Measurements from ENCODE around the gene PAM.
A peak's percentile ranks its signal among the peaks of the same experiment; 100 is the strongest.
"Not testable (repeated sequence)": the region's sequence is repeated elsewhere in the genome, so short reads cannot be mapped to it uniquely, and the experiment has no call there.

Gene PAM

DNA sequence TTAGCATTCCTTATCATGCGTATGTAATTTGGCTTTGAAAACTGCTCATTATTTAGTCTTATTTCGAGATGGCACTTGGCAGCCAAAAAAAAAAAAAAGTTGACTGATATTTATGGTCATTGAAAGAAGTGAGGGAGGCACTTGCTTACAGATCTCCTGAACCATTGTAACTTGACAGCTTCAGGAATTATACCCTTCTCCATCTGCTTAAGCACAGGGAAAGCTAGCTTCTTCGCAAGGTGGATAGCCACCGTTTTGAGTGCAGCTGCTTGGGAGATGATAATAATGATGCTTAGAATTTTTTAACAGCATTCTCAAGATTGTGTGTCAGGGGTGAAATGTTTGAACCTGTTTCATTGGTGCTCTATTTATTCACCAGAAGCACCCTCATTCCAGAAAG is 248.8 kb downstream of the PAM start:
- no peak for DNase-seq (ENCODE audit: low spot score)

DNA sequence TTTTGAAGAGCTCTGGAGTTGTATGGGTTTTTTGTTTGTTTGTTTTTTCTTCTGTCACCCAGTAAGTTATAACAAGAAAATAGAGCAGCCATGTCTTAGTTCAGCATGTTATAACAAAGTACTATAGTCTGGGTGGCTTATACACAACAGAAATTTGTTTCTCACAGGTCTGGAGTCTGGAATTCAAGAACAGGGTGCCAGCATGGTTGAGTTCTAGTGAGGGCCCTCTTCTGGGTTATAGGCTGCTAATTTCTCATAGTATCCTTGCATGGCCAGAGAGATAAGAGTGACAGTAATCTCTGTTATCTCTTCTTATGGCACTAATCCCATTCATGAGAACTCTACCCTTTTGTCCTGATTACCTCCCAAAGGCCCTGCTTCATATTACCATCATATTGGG is 250.2 kb downstream of the PAM start:
- no peak for DNase-seq (ENCODE audit: low spot score)

DNA sequence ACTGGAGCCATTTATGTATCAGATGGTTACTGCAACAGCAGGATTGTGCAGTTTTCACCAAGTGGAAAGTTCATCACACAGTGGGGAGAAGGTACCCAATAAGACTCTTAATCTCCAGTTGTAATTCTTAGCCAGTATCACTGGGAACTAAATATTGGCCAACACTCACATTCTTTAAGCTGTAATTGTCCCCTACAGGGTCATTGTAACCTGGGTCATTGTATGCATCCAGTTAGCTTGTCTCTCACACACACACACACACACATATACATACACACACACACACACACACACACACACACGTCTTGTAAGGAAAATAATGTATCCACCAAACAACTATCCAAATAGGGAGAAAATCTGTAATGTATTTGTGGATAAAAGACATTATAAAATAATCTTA is 251.8 kb downstream of the PAM start:
- DNase-seq (ENCODE audit: low spot score) = no peak

DNA sequence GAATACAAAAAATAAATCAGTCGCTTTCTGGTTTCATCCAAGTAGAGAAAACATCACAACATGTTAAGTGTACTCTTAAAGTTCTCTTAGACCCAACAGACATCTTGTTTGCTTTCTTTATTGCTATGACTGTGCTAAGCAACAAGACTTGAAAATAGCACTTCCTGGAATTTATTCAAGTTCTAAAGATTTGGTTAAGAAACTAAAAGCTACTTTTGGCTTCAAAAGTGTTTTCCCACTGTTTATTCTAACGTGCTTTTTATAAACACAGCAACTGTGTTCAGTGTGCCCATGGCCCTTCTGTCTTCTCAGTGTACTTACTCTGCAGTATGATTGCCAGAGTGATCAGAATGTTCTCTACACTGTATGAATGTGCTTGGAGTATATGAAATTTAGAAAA is 255.1 kb downstream of the PAM start:
- no peak for DNase-seq (ENCODE audit: low spot score)

DNA sequence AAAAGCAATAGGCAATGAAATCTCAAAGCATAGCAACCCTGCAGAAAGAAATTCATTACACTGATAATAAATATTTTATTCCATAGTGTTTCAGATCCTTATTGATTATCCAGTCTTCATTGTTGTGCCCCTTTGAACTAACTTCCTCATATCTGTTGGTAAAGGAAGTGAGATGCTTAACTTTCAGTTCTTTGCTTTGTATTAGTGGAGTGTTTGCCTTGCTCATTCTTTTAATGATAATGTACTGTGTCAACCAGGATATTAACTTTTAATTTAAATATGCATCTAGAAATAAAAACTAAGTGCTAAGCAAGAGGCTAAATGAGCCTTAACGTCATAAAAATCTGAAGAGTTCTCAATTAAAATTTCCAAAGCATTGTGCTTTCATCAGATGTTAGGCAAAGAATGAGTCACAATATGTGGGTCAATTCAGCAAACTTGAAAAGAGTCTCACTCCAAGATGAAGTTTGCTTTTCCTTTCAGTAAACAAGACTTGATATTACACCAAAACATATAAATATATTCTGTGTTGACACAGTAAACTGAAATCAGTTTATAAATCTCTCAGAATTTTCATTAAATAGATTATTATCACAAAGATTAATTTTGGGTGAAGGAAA is 258.9 kb downstream of the PAM start:
- DNase-seq (ENCODE audit: low spot score) = no peak

DNA sequence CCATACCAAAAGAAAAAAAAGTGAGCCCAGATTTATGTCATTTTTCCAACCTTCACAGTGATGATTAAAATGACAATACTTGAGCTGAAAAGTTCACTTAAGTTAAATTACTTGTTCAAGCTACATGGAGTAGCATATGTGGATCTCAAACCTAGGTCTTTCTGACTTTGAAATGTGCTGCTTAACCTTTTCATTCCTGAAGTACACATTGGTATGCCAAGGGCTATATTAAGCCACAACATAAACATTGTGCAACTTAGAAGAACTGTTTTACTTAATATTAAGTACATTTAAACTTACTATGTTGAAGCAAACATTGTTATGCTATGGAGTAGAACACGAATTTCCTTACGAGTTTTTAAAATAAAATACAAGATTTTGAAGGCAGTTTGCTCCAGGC is 259.9 kb downstream of the PAM start:
- no peak for DNase-seq (ENCODE audit: low spot score)

DNA sequence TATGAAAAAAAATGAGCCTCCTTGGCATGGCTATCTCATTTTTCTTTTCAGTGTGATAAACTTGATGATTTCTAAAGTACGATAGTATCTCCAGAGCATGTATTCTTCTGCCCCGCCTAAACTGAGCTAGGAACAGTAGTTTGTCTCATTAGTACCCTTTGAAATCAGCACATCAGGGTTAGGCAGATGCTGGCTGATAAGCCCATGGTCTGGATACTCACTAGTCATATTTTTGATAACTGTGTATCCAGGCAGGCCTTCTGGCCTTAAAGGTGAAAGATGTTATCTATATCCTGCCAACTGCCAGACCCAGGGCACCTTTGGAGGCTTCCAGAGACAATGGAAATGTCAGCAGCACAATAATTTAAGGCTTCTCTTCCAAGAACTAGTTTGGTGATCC is 261.1 kb downstream of the PAM start:
- DNase-seq (ENCODE audit: low spot score) = no peak

DNA sequence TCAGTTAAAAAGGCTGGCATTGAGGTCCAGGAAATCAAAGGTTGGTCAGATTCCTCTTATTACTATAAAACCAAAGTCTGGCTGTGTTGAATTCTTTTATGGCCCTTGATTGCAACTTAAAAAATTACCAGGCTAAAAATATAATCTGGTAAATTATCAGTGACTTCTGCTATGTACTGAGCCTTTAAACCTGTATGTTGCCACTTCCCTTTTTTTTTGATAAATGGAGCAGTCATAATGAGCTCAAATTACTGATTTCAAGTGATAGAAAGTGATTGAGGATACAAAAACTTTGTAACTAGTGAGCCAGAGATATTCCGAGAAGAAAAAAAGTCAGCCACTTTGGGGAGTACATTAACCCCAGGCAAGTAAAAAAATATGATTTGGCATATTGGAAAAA is 264.7 kb downstream of the PAM start:
- DNase-seq (ENCODE audit: low spot score) = no peak

DNA sequence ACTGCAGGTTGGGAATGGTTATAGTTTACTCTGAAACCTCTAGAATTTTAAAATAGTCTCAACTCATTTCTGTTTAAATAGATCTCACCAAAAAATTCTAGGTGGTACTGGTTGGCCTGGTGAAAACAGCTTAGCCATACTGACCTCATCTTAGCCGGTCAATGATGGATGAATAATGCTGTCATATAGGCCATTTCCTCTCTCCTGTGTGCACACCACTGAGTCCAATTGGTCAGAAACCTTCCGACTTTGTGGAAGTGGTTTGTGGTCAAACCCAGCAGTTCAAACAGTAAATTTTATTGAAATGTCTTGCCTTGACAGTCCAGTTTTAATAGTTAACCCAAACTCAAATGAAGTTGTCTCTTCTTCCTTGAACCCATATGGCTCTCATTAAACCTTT is 266.2 kb downstream of the PAM start:
- DNase-seq (ENCODE audit: low spot score) = no peak

DNA sequence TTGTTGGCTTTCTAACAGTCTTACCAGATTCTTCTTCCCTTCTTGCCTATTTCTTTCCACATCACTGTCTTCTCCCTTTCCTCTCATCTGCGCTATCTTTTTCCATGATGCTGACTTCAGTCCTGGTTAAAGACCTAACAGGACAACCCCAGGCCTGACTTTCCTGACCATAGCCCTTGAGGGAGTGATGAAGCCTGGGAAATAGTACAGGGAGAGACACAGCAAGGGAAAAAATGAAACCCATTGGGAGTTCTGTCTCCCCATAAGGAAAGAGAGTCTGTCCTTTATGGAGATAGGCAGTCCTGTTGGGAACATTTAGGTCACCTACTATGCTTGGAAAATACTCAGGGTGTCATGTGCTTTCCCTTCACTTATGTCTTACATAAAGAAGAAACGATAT is 272.2 kb downstream of the PAM start:
- DNase-seq (ENCODE audit: low spot score) = no peak

DNA sequence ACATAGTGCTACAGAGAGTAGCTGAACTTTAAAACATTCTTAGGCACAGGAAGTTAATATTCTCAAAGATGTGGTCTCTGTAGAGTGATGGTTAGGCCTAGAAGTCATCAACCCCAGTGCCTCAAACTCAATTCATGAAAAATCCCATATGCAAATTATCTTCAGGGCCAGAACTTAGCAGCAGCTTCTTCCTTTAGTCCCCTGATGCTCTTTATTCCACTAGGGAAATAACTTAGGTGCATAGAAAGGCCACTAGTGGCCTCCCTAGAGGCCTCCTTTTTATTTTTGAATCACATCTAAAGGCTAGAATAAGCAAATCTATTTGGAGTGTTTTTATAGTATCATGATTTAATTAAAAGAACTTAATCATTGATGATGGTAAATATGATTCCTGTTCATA is 276.5 kb downstream of the PAM start:
- DNase-seq (ENCODE audit: low spot score) = peak; percentile 27

DNA sequence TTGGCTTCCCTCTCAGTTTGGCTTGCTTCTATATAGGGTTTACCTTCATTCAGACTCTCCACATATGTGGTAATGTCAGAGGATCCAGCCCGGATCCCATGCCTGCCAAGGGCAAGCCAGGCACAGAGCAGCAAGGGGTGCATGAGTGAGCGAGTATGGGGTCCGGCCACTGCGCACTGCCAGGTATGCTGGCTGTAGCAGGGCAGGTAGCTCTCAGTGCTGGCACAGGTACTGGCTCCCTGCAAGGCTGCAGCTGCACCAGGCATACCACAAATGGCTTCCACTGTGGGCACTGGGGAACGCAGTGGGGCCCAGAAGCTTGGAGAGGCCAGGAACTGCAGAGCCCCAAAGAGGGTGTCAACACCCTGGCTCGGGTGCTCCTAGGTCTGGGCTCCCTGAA is 278.6 kb downstream of the PAM start:
- no peak for DNase-seq (ENCODE audit: low spot score)

DNA sequence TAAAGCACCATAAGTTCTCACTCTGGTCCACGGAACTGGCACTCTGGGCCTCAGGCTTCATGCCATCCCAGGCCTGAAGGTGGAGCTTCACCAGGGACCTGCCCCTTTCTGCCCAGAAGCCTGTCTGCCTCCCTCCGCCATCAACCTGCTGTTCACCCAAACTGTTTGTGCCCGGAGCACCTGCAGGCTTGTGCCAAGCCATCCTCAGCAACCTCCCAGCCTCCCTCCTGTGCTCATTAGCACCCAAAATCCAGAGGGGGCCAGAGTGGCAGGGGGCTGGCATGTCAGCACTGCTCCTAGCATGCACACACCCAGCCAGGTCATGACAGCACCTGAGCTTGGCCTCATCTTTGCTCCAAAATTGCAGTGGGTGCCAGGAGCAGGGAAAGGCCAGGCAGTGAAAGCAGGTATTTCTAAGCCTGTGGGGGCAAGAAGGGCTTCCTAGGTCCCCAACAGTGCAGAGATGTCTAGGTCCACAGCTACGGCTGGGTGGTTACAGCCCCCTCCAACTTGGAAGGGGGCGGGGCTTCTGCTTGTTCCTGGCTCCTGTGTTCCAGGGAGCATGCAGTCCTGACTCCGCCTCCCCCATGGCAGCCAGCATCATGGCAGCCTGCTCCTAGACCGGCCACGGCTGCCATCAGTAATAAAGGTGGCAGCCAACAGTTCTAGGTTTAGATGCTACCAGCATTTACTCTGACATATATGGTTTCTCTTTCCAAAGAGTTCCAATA is 279.7 kb downstream of the PAM start:
- no peak for DNase-seq (ENCODE audit: low spot score)

DNA sequence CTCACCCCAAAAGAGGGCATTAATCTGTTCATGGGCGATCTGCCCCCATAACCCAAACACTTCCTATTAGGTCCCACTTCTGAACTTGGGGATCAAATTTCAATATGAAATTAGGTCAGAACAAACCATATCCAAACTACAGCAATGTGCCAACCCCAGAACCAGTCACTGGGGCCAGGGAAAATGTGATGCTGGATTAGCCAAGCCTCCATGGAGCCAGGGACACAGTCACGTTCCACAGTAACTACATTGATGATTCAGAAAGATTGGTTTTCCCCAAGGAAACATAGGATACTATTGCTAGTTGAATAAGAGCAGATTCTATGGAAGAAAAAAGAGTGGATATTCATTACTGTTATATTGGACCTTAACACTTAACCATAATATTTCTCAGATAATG is 280.6 kb downstream of the PAM start:
- no peak for DNase-seq (ENCODE audit: low spot score)

DNA sequence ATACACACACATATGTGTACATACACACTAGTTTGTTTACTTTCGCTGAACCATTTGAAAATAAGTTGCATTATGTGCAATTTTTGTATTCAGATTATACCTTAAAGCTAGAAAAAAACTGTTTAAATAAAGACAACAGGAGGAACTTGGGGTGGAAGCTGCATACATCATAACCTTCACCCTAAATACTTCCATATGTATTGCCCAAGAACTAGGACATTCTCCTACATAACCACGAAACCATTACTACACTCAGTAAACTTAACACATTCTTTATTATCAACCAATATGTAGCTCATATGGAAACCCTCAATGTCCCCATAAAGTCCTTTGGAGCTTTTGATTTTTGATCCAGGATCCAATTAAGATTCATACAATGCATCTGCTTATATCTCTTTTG is 281.5 kb downstream of the PAM start:
- DNase-seq (ENCODE audit: low spot score) = no peak

DNA sequence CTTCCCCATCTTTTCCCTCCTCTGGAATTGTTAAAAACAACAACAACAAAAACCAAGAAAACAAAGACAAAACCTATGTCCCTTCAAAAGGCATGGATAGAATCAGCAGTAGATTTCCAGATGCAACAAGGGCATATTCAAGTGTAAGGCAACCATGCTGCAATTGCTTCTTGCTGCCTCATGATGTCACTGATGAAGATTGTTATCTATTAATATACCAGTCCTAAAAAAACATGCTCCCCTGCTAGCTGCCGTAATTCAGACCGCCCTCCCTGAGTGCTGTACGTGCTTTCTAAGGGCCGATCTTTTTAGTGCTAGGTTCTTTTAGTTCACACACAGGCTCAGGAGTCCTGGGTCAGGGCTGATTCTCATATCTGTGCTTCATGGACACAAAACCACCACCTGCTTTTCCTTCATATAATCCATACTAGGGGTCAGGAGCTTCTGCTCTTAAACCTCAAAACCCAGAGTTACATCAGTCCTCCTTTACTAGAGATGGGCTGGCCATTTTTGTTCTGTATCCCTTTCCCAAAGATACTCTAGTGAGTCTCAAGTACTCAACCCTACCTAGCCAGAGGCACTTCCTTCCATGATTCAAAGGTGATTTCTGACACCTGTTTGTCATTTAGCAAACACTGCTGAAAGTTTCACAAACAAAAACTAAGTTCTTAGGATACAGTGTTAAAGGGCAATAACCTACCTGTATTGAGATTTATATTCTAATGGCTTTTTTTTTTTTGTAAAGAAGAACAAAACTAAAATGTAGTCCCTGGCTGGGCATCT is 282.8 kb downstream of the PAM start:
- DNase-seq (ENCODE audit: low spot score) = no peak

DNA sequence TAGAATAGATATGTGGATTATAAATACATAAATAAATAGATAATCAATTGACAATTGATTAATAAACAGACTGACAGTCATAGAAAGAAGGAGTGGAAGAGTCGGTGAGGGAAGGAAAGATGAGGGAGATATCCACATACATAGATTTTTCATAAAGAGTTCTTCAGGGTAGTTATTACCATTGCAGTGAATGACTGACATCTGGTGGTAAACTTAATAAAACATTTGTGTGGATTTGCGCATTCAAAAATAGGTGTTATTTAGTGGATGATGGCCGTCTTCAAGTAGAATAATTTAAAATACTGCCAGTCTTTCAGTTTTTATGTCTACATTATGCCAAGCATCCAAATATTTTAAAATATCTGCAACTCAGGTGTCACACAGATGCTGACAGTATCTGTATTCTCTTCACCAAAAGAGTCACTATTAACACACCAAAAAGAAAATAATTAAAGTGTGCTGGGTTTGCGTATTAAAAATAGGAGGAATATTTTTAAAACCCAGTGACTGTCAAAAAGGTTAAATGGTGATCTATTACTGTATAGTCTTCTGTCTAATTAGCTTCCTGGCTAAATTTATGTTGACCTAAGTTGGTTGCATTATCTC is 286.1 kb downstream of the PAM start:
- peak; percentile 9 for DNase-seq (ENCODE audit: low spot score)

DNA sequence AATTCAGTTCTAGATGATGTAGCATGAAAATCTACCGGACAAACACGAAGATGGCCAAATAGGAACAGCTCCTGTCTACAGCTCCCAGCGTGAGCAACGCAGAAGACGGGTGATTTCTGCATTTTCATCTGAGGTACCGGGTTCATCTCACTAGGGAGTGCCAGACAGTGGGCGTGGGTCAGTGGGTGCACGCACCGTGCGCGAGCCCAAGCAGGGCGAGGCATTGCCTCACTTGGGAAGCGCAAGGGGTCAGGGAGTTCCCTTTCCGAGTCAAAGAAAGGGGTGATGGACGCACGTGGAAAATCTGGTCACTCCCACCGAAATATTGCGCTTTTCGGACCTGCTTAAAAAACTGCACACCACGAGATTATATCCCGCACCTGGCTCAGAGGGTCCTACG is 291.6 kb downstream of the PAM start:
- DNase-seq (ENCODE audit: low spot score) = not testable (repeated sequence)

DNA sequence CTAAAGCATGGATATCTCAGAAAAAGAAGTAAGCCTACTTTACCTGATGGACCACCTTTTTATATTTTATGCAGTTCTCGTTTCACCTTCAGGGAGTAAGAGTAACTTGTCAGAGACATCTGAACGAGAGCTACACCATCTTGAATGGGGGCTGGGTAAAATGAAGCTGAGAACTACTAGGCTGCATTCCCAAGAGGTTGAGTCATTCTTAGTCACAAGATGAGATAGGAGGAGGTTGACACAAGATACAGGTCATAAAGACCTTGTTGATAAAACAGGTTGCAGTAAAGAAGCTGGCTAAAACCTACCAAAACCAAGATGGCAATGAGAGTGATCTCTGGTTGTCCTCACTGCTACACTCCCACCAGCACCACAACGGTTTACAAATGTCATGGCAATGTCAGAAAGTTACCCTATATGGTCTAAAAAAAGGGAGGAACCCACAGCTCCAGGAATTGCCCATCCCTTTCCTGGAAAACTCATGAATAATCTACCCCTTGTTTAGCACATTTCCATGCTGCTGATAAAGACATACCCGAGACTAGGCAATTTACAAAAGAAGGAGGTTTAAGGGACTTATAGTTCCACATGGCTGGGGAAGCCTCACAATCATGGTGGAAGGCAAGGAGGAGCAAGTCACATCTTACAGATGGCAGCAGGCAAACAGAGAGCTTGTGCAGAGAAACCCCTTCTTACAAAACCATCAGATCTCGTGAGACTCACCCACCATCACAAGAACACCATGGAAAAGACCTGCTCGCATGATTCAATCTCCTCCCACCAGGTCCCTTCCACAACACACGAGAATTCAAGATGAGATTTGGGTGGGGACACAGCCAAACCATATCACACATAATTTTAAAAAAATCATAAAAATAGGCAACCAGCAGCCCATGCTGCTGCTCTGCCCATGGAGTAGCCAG is 302.4 kb downstream of the PAM start:
- no peak for DNase-seq (ENCODE audit: low spot score)

DNA sequence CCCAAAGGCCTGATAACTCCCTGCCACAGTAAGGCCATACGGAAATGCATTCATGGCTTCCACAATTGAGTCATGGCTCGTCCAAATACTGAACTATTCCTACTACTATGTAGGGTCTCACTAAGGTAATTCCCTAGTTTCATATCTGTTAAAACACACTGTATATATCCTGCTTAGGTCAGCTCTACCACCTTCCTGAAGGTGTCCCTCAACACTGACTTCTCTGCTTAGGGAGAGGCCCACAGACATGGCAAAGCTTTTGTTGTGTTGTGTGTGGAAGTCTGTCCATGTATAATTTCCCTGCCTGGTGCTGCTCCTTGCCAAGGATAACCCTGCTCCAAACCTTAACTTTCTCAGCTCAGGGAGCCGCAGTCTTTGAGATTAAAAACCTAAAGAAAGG is 304.4 kb downstream of the PAM start:
- no peak for DNase-seq (ENCODE audit: low spot score)

DNA sequence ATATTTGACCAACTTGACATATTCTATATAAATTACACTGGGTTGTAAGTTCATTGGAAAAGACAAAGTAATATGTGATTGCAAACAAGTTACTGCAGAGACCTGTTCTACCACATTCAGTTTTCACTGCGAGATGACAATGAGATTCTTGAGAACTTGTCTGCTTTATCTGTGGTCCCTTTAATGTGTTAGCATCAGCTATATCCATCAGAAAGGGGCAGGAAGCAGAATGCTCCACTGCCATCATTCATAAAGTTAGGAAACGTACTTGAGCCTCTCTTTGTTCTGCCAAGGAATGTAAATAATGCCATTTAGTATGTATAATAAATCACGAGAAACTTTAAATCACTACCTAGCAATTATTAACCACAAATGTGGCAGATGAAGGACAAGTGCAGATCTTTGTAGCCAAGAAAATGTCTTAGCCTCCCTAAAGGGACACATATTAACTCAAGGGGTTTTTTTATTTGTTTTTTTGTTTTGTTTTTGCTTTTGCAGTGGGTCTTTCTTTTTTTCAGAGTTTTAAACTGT is 305.4 kb downstream of the PAM start:
- no peak for DNase-seq (ENCODE audit: low spot score)

DNA sequence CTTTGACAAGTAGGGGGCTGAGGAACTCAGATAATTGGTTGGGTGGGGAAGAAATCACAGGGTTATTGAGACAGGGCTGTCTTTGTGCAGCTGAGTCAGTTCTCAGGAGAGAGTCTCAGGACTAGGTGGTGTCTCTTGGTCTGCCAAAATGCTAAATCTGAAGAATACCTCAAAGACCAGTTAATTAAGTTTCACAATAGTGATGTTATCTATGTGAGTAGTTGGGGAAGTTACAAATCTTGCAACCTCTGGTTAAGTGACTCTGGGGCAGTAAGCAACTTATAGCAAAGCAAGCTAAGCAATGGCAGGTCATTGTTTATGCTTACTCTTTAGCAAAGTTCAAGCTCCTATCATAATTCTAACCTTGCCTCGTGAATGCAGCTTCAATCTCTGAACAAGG is 311.2 kb downstream of the PAM start:
- no peak for DNase-seq (ENCODE audit: low spot score)
